Testis (tissue), 2 donors: Measurements from ENCODE around the gene HTR7.

ENCODE experiments used
- POLR2A ChIP-seq: fragments of 450-650 bp; IDR thresholded peaks from one replicate; pipeline ENCODE4 v1.6.1; 2017; ENCODE audit warnings: antibody characterized with exemption, mild to moderate bottlenecking, moderate library complexity
- TF ChIP-seq, protein P1 (sequence below), 3 experiments: fragments of 450-650 bp in 2 of 3; fragments of 200-600 bp in 1 of 3; sonication (generic) in 1 of 3; IDR thresholded peaks; one replicate each; pipeline ENCODE4 v1.5.1; 2016 to 2019; ENCODE audit warnings: antibody characterized with exemption in 3 of 3, mild to moderate bottlenecking in 2 of 3, moderate library complexity in 1 of 3

DNA sequence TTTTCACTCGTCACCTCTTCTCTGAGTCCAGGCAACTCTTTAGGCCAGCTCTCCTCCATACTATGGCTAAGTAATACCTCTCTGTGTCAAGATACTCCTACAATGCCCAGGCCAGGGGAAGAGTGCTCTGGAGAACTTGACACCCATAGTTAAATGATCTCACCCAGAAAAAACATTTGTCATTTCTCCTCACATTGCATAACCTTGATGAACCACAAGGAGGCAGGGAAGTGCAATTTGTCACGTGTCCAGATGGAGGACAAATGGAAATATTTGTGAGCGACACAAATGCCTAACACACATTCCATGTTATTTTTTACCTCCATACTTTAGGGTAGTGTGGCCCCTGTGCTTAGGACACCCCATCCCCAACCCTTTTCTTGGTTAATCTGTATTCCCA is 78.3 kb downstream of the HTR7 start:
- no peak for TF ChIP-seq POLR2A
- TF ChIP-seq, protein P1, sequence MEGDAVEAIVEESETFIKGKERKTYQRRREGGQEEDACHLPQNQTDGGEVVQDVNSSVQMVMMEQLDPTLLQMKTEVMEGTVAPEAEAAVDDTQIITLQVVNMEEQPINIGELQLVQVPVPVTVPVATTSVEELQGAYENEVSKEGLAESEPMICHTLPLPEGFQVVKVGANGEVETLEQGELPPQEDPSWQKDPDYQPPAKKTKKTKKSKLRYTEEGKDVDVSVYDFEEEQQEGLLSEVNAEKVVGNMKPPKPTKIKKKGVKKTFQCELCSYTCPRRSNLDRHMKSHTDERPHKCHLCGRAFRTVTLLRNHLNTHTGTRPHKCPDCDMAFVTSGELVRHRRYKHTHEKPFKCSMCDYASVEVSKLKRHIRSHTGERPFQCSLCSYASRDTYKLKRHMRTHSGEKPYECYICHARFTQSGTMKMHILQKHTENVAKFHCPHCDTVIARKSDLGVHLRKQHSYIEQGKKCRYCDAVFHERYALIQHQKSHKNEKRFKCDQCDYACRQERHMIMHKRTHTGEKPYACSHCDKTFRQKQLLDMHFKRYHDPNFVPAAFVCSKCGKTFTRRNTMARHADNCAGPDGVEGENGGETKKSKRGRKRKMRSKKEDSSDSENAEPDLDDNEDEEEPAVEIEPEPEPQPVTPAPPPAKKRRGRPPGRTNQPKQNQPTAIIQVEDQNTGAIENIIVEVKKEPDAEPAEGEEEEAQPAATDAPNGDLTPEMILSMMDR (IDR thresholded peaks at IDR 0.05), result peak in 2 of 3 experiments; percentile 4 to 15
